Lung (tissue), 12 donors: ENCODE data around the gene GPC6. TPM values are rescaled to one million over a fixed set of nuclear protein-coding genes. Genes with fewer than 3 reads are reported as not detected.

ENCODE experiments used
- ATAC-seq: fragments of 200-7000 bp; cut with Tn5 transposase; one replicate; pipeline ENCODE4 v1.9.1; 2020; ENCODE audit warnings: moderate number of reproducible peaks; ENCODE audit not compliant: insufficient read depth, low FRiP score
- DNase-seq, 3 donors: peaks; one replicate each; pipeline ENCODE4 v3.0.0-alpha.2; 2013 to 2017
- H3K27ac ChIP-seq, 2 donors: one replicate each; pipeline ENCODE4 v1.5.1; 2013; ENCODE audit warnings: mild to moderate bottlenecking in 2 of 2, moderate library complexity in 2 of 2, control low read depth in 1 of 2, inconsistent platforms in 1 of 2, low read depth in 1 of 2, low read length in 1 of 2
- H3K27me3 ChIP-seq, 3 donors: one replicate each; pipeline ENCODE4 v1.5.1; 2013; ENCODE audit warnings: low read length in 2 of 3; ENCODE audit not compliant: control insufficient read depth in 3 of 3, insufficient read depth in 3 of 3
- H3K36me3 ChIP-seq, 4 donors: one replicate each; pipeline ENCODE4 v1.5.1; 2013; ENCODE audit warnings: low read length in 4 of 4, mild to moderate bottlenecking in 1 of 4, moderate library complexity in 1 of 4; ENCODE audit not compliant: control insufficient read depth in 4 of 4, insufficient read depth in 4 of 4
- H3K4me1 ChIP-seq, 5 donors: one replicate each; pipeline ENCODE4 v1.5.1; 2013; ENCODE audit warnings: low read length in 5 of 5, mild to moderate bottlenecking in 2 of 5, moderate library complexity in 1 of 5; ENCODE audit not compliant: control insufficient read depth in 5 of 5, insufficient read depth in 5 of 5
- H3K4me3 ChIP-seq: one replicate; pipeline ENCODE4 v1.5.1; 2013; ENCODE audit warnings: mild to moderate bottlenecking, control low read depth, moderate library complexity
- H3K9ac ChIP-seq, 2 donors: one replicate each; pipeline ENCODE4 v1.5.1; 2013; ENCODE audit warnings: low read length in 2 of 2, control low read depth in 1 of 2; ENCODE audit not compliant: insufficient read depth in 1 of 2
- H3K9me3 ChIP-seq, 4 donors: one replicate each; pipeline ENCODE4 v1.5.1; 2013; ENCODE audit warnings: low read length in 3 of 4, mild to moderate bottlenecking in 1 of 4, moderate library complexity in 1 of 4; ENCODE audit not compliant: control insufficient read depth in 4 of 4, insufficient read depth in 3 of 4
- CTCF ChIP-seq: IDR thresholded peaks from 2 replicates; pipeline ENCODE4 v1.5.1; 2012; ENCODE audit warnings: mild to moderate bottlenecking; ENCODE audit errors: control extremely low read depth, extremely low read depth
- WGBS, 2 donors: extraction: QIAGEN DNeasy Blood & Tissue Kit; methylation state at CpG; one replicate each; pipeline ENCODE4 v1.1.7; 2013; 5-methylcytosine and 5-hydroxymethylcytosine counted together
- polyA plus RNA-seq, 2 donors: library from polyadenylated mRNA; stranded (reverse); fragments of 200-250 nt; gene quantifications; one replicate each; pipeline ENCODE4 v1.2.1, GENCODE V29; 2013
- total RNA-seq, 2 donors: library from RNA; depleted of rRNA in 1 of 2; stranded (reverse); fragments of >200 nt in 1 of 2; gene quantifications; one replicate each; pipeline ENCODE4 v1.2.1, GENCODE V29; 2014 to 2021
- donor health status: control.
- donor health status: control.
- donor health status: Bipolar disorder and iron deficiency.
- donor health status: healthy.
- donor health status: DM: yes; HTN: yes; CAD: no.

The GPC6 gene
- total and polyA plus RNA-seq, 4 donors: 0.45 to 31.4 (median 4.8) TPM

DNA sequence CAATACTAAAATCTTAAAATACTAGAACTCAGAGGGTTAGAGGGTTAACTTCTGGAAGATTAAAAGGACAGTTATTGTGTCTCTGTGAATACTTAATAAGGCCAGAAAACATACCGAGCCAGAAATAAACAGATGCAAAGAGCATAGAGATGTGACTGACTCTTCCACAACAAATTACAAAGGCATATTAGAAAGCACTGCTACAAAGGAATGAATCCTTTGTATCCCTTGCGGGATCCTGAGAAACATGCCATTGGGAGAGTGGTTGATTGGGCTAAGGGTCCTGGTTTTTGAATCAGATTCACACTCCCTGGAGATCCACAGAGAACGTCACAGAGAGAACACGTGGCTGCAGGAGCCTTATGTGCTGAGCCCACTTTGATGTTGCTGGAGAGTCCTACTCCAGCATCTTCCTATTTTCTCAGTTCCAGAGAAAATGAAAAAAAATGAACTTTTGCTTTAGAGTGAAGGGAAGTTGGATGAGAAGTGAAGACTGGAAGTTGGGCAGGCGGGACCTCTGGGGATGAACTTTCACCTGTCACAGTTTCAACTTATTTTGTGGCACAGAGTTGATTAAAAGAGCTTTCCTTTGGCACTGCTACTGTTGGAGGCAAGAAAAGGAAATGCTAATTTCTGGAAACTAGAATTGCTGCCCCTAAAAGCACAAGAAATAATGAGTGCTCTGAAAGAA lies 943.0 kb downstream of the GPC6 start:
- no peaks in the 10 kb centered on the region for H3K9me3 ChIP-seq
- peaks cover 0 to 44% (median 7%) of the 10 kb centered on the region in 5 donors for H3K4me1 ChIP-seq
- 74 to 89% methylated on average over 5 of the region's 5 CpGs for WGBS, 2 donors
- H3K9ac ChIP-seq: no peak overlapping the region
- no peak overlapping the region for H3K4me3 ChIP-seq
- no peak for DNase-seq
- no peaks in the 10 kb centered on the region for H3K27me3 ChIP-seq
- TF ChIP-seq CTCF: no peak
- H3K36me3 ChIP-seq: no peaks in the 10 kb centered on the region
- H3K27ac ChIP-seq: no peak overlapping the region
- no peak for ATAC-seq

DNA sequence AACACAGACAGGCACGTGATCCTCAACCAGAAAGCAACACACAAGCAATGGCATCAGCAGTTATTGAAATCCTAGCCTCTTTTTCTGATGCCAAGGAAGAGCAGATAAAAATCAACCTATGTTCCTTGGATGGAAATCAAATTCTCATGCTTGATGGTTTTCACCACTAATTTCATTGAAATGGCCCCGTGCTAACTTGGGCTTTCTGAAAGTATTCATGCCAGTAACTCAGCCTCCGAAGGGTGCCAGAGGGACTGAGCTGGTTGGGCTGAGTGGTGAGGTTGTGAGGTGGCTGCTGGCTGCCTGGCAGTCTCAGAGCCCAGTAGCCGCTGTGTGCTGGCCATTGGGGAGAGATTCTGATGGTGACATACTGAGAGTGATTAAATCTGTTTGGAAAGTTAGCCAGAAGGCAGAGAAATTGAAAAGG lies 943.6 kb downstream of the GPC6 start:
- H3K4me3 ChIP-seq: no peak overlapping the region
- no peaks in the 10 kb centered on the region for H3K9me3 ChIP-seq
- H3K27me3 ChIP-seq: no peaks in the 10 kb centered on the region
- H3K36me3 ChIP-seq: no peaks in the 10 kb centered on the region
- H3K9ac ChIP-seq: no peak overlapping the region
- WGBS, 2 donors: 75 to 77% methylated on average over 4 of the region's 4 CpGs
- DNase-seq: peak; percentile 23 to 69 (median 54)
- no peak for ATAC-seq
- no peak for TF ChIP-seq CTCF
- H3K27ac ChIP-seq: no peak overlapping the region
- peaks cover 0 to 44% (median 7%) of the 10 kb centered on the region in 5 donors for H3K4me1 ChIP-seq

DNA sequence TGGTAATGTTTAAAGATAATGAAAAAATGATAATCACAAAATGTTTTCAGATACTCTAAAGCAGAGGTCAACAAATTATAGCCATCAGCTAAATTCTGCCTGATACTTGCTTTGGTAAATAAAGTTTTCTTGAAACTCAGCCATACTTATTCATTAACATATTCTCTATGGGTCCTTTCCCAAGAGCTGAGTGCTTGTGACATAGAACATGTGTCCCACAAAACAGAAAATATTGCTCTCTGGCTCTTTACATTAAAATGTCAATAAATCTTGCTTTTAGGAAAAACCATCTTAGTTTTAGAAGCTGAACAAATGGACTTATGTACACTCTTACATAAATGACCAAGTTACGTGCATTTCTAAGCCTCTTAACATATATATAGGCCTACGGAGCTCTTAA lies 945.8 kb downstream of the GPC6 start:
- H3K4me1 ChIP-seq: peaks cover 0 to 48% (median 7%) of the 10 kb centered on the region in 5 donors
- ATAC-seq (no peak), DNase-seq (peak; percentile 52 to 96 (median 93))
- no peaks in the 10 kb centered on the region for H3K27me3 ChIP-seq
- no peak overlapping the region for H3K4me3 ChIP-seq
- no peak overlapping the region for H3K9ac ChIP-seq
- TF ChIP-seq CTCF: no peak
- WGBS, 2 donors: 94 to 95% methylated on average over 2 of the region's 2 CpGs
- no peak overlapping the region for H3K27ac ChIP-seq
- no peaks in the 10 kb centered on the region for H3K9me3 ChIP-seq
- no peaks in the 10 kb centered on the region for H3K36me3 ChIP-seq
